B cell (primary cell): Measurements from ENCODE around the gene REPS2. TPM values are rescaled to one million over a fixed set of nuclear protein-coding genes. Genes with fewer than 3 reads are reported as not detected.
"Not testable (repeated sequence)": the region's sequence is repeated elsewhere in the genome, so short reads cannot be mapped to it uniquely, and the experiment has no call there.

Experiments used
- ATAC-seq: fragments of 200-7000 bp; cut with Tn5 transposase; one replicate; pipeline ENCODE4 v1.10.0; 2021; ENCODE audit warnings: low read depth, mild to moderate bottlenecking, moderate number of reproducible peaks, moderate library complexity
- CTCF ChIA-PET: fragments of 350-600 bp; sonication (Branson Sonifier 250); formaldehyde crosslinking; loops from one replicate; lab custom pipeline; 2021; ENCODE audit warnings: antibody characterized with exemption, inconsistent platforms; lab: Charles Lee
- POLR2A ChIA-PET: fragments of 350-600 bp; sonication (Branson Sonifier 250); formaldehyde crosslinking; loops from one replicate; lab custom pipeline; 2021; ENCODE audit warnings: antibody characterized with exemption; lab: Charles Lee
- DNase-seq: peaks from one replicate; pipeline ENCODE4 v3.0.0; 2013
- H2AFZ ChIP-seq: 2 replicates; pipeline ENCODE4 v1.6.1; 2012; ENCODE audit warnings: mild to moderate bottlenecking, low read depth, low read length; ENCODE audit not compliant: insufficient read depth, poor library complexity, severe bottlenecking
- H3K27ac ChIP-seq, 2 donors: 1 replicate in 1 of 2; 2 replicates in 1 of 2; pipeline ENCODE4 v1.5.1; 2012 to 2013; ENCODE audit warnings: low read length in 2 of 2, mild to moderate bottlenecking in 2 of 2, moderate library complexity in 1 of 2
- H3K27me3 ChIP-seq, 4 experiments: fragments of 200-600 bp in 1 of 4; sonication (generic) in 1 of 4; replicated peaks in 1 of 4; 1 replicate in 2 of 4; 2 replicates in 2 of 4; pipeline versions ENCODE4 v1.6.1 to v1.7.0; 2013 to 2016; ENCODE audit warnings: low read length in 3 of 4, mild to moderate bottlenecking in 2 of 4, mixed read lengths in 1 of 4, moderate library complexity in 1 of 4; ENCODE audit not compliant: insufficient read depth in 4 of 4, control insufficient read depth in 3 of 4; ENCODE audit errors: control extremely low read depth in 1 of 4
- H3K36me3 ChIP-seq, 2 experiments: replicated peaks in 1 of 2; 1 replicate in 1 of 2; 2 replicates in 1 of 2; pipeline versions ENCODE4 v1.6.1 to v1.7.1; 2013; ENCODE audit warnings: low read length in 1 of 2; ENCODE audit not compliant: insufficient read depth in 2 of 2, control insufficient read depth in 1 of 2; ENCODE audit errors: control extremely low read depth in 1 of 2, extremely low read depth in 1 of 2
- H3K4me1 ChIP-seq, 2 donors: fragments of 200-600 bp in 1 of 2; sonication (generic) in 1 of 2; 1 replicate in 1 of 2; 2 replicates in 1 of 2; pipeline versions ENCODE4 v1.5.1 to v1.6.1; 2013 to 2017; ENCODE audit warnings: low read length in 2 of 2; ENCODE audit not compliant: control insufficient read depth in 2 of 2, insufficient read depth in 2 of 2
- H3K4me2 ChIP-seq: replicated peaks from 2 replicates; pipeline ENCODE3; 2012; ENCODE audit warnings: mild to moderate bottlenecking, low read depth, low read length; ENCODE audit not compliant: poor library complexity, severe bottlenecking
- H3K4me3 ChIP-seq, 5 experiments: fragments of 200-600 bp in 1 of 5; sonication (generic) in 1 of 5; 1 replicate in 3 of 5; 2 replicates in 2 of 5; pipeline versions ENCODE4 v1.5.1 to v1.7.0; 2011 to 2016; ENCODE audit warnings: low read length in 4 of 5, mild to moderate bottlenecking in 4 of 5, low read depth in 2 of 5, control low read depth in 1 of 5, moderate library complexity in 1 of 5; ENCODE audit not compliant: insufficient read depth in 1 of 5; ENCODE audit errors: control extremely low read depth in 1 of 5, extremely low read depth in 1 of 5
- H3K79me2 ChIP-seq: fragments of 200-600 bp; sonication (generic); one replicate; pipeline ENCODE4 v1.6.0; 2016; ENCODE audit warnings: low read length; ENCODE audit not compliant: control insufficient read depth, insufficient read depth
- H3K9ac ChIP-seq: fragments of 200-600 bp; sonication (generic); 2 replicates; pipeline ENCODE4 v1.6.1; 2017; ENCODE audit warnings: mild to moderate bottlenecking, low read length, moderate library complexity
- H3K9me3 ChIP-seq, 3 donors: one replicate each; pipeline versions ENCODE4 v1.6.1 to v1.7.1; 2013; ENCODE audit warnings: low read length in 2 of 3; ENCODE audit not compliant: control insufficient read depth in 2 of 3, insufficient read depth in 1 of 3; ENCODE audit errors: control extremely low read depth in 1 of 3
- H4K20me1 ChIP-seq: 2 replicates; pipeline ENCODE4 v1.6.0; 2012; ENCODE audit warnings: mild to moderate bottlenecking, low read length; ENCODE audit not compliant: insufficient read depth, control insufficient read depth, poor library complexity, severe bottlenecking
- H3K27ac Mint-ChIP-seq: one replicate; pipeline ENCODE4 v1.8.0; 2021; ENCODE audit warnings: mixed read lengths
- H3K27me3 Mint-ChIP-seq: one replicate; pipeline ENCODE4 v1.8.0; 2021; ENCODE audit warnings: mixed read lengths
- H3K4me1 Mint-ChIP-seq: one replicate; pipeline ENCODE4 v1.8.0; 2021; ENCODE audit warnings: mixed read lengths
- H3K4me3 Mint-ChIP-seq: one replicate; pipeline ENCODE4 v1.8.0; 2021; ENCODE audit warnings: mixed read lengths
- H3K9me3 Mint-ChIP-seq: one replicate; pipeline ENCODE4 v1.8.0; 2022; ENCODE audit warnings: mixed read lengths; ENCODE audit not compliant: insufficient read depth
- EZH2 ChIP-seq: IDR thresholded peaks from 2 replicates; pipeline ENCODE4 v1.6.1; 2012; ENCODE audit warnings: borderline replicate concordance, low read depth, mild to moderate bottlenecking, moderate library complexity, low read length; ENCODE audit not compliant: insufficient read depth, poor library complexity, severe bottlenecking
- WGBS: methylation state at CpG from one replicate; pipeline ENCODE4 v1.1.5; 2013; ENCODE audit warnings: missing lambda C conversion rate; ENCODE audit not compliant: insufficient coverage; 5-methylcytosine and 5-hydroxymethylcytosine counted together
- intact Hi-C: fragments of 100-400 bp; cut with micrococcal nuclease; formaldehyde crosslinking; loops from one replicate; pipeline ENCODE4 v1.10.0; 2022
- polyA plus RNA-seq: library from polyadenylated mRNA; depleted of rRNA; stranded (reverse); fragments of >200 nt; gene quantifications from 2 replicates; pipeline ENCODE4 v1.2.3, GENCODE V29; 2012
- total RNA-seq, 2 donors: library from RNA; stranded (reverse); fragments of 120-200 nt in 1 of 2; gene quantifications; 1 replicate in 1 of 2; 2 replicates in 1 of 2; pipeline versions ENCODE4 v1.2.3 to v1.2.4, GENCODE V29; 2013 to 2022
- TF ChIP-seq, protein P1 (sequence below): fragments of 200-600 bp; IDR thresholded peaks from one replicate; pipeline ENCODE4 v1.8.0; 2022; ENCODE audit warnings: antibody characterized with exemption, mild to moderate bottlenecking

Gene REPS2
- total and polyA plus RNA-seq, 2 donors (not counting 1 experiment from before 2014, with no cell fraction given) = 1.1 to 4.9 TPM

GRCh38 chrX:16966752-16967448 is 20.4 kb downstream of the REPS2 start:
- Histone ChIP-seq H3K27ac (no peak overlapping the region), H3K79me2 (no peaks in the 10 kb centered on the region), H3K4me1 (no peaks in the 10 kb centered on the region), H3K4me2 (no peak overlapping the region), H3K27me3 (no peaks in the 10 kb centered on the region), H3K4me3 (no peak overlapping the region), H3K9me3 (no peaks in the 10 kb centered on the region), H4K20me1 (no peaks in the 10 kb centered on the region), H3K36me3 (no peaks in the 10 kb centered on the region), H2AFZ (no peak overlapping the region), H3K9ac (no peak overlapping the region)
- WGBS = no CpG with 5 or more reads among the region's 2 CpGs
- ATAC-seq (no peak), DNase-seq (no peak)
- Mint-ChIP-seq H3K4me1 (peaks cover 14% of the 10 kb centered on the region), H3K4me3 (no peak overlapping the region), H3K27ac (no peak overlapping the region), H3K27me3 (no peaks in the 10 kb centered on the region), H3K9me3 (no peaks in the 10 kb centered on the region)
- ChIA-PET POLR2A (no interaction called here), CTCF (interaction anchor here (1.2 kb wide), 1 partner anchor 74 kb away, joined by 3 read pairs; no protein-coding TSS in a partner anchor)
- TF ChIP-seq EZH2 = no peak
- TF ChIP-seq, protein P1, sequence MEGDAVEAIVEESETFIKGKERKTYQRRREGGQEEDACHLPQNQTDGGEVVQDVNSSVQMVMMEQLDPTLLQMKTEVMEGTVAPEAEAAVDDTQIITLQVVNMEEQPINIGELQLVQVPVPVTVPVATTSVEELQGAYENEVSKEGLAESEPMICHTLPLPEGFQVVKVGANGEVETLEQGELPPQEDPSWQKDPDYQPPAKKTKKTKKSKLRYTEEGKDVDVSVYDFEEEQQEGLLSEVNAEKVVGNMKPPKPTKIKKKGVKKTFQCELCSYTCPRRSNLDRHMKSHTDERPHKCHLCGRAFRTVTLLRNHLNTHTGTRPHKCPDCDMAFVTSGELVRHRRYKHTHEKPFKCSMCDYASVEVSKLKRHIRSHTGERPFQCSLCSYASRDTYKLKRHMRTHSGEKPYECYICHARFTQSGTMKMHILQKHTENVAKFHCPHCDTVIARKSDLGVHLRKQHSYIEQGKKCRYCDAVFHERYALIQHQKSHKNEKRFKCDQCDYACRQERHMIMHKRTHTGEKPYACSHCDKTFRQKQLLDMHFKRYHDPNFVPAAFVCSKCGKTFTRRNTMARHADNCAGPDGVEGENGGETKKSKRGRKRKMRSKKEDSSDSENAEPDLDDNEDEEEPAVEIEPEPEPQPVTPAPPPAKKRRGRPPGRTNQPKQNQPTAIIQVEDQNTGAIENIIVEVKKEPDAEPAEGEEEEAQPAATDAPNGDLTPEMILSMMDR = no peak
- intact Hi-C loops = no loop called here

DNA sequence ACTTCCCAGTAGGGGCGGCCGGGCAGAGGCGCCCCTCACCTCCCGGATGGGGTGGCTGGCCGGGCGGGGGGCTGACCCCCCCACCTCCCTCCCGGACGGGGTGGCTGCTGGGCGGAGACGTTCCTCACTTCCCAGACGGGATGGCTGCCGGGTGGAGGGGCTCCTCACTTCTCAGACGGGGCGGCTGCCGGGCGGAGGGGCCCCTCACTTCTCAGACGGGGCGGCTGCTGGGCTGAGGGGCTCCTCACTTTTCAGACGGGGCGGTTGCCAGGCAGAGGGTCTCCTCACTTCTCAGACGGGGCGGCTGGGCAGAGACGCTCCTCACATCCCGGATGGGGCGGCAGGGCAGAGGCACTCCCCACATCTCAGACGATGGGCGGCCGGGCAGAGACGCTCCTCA is 22.3 kb downstream of the REPS2 start:
- H3K36me3 ChIP-seq, H4K20me1 ChIP-seq, DNase-seq, H3K27me3 Mint-ChIP-seq, H3K9ac ChIP-seq, ATAC-seq, H3K4me3 ChIP-seq, H3K9me3 ChIP-seq, H3K27me3 ChIP-seq, H3K27ac ChIP-seq, H3K79me2 ChIP-seq, CTCF ChIA-PET, H3K27ac Mint-ChIP-seq, H3K4me1 ChIP-seq, H3K4me2 ChIP-seq, POLR2A ChIA-PET, intact Hi-C loops, H2AFZ ChIP-seq, H3K9me3 Mint-ChIP-seq, H3K4me3 Mint-ChIP-seq: not testable (repeated sequence)
- WGBS = no CpG with 5 or more reads among the region's 29 CpGs
- peaks cover 16% of the 10 kb centered on the region for H3K4me1 Mint-ChIP-seq
